ENCODE results near the gene ADAM10.
"Not testable (repeated sequence)": the region's sequence is repeated elsewhere in the genome, so short reads cannot be mapped to it uniquely, and the experiment has no call there.

Gene ADAM10

DNA sequence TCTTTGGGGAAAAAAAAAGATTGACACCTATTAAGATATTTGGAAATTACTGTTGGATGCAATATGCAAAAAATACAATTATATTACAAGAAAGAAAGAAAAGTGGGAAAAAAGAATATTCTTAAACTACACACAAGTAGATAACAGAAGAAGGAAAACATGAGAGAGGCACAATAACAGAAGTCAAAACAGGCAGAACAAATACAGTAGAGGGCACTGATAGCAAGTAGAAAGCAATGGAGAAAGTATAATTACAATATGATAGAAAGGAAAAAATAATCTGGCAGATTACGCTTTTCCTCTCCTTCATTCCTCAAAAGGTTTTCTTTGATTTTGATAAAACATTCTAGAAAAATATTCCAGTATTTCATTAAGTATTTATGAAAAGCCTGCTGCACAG is 72.1 kb downstream of the ADAM10 start:
- no peak for DNase-seq (ENCODE audit: low read depth in 3 of 3, low spot score in 1 of 3)

DNA sequence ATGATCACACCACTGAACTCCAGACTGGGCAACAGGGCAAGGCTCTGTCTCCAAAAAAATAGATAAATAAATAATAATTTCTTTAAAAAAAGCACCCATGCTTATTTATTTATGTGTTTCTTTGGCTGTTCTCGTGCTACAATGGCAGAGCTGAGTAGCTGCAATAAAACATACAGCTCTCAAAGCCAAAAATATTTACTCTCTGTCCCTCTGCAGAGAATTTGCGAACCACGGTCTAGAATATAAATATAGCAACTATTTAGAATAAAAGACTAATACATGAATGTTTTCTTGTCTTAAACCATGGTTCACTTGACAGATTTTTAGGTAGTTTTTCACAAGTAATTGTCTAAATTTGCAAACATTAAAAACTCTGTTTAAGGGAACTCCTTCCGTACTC is 72.7 kb downstream of the ADAM10 start:
- DNase-seq (ENCODE audit: low read depth in 3 of 3, low spot score in 1 of 3) = no peak

- no peak for DNase-seq (ENCODE audit: low read depth in 3 of 3, low spot score in 1 of 3)
Observed at GRCh38 chr15:58671186-58671585, 78.3 kb downstream of the ADAM10 start.

DNA sequence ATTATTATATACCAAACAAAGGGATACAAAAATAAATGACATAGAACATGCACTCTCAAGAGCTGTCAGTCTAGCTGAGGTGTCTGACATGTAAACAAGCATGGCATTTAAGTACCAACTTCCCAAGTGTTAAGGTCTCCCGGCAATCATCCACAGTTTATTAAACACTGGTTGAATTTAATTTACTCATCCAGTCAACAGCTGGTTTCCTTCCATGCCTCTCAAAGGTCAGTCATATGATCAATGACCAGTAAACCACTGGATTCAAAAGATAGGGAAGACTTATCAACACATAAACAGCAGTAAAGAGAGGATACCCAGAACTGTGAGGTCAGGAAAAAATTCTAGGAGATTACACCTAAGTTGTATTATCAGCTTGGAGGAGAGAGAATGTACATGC is 80.4 kb downstream of the ADAM10 start:
- no peak for DNase-seq (ENCODE audit: low read depth in 3 of 3, low spot score in 1 of 3)

DNA sequence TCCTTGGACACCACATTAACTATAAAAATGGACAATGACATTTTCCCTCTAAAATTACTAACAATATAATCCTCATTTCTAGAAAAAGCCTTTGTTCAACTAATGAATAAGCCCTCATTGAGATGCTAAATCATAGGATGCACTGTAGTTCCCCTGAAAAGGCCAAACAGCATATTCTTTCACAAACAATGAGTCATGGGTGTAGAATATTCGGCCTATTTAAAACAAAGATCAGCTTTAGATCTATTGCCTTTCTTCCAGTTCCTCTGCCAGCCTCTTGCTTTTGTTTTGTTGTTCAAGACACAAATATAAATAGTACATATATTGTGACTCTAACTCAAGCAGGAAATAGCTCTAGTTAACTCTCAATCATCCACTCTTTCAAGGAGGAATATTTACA is 82.5 kb downstream of the ADAM10 start:
- no peak for DNase-seq (ENCODE audit: low read depth in 3 of 3, low spot score in 1 of 3)

- no peak for DNase-seq (ENCODE audit: low read depth in 3 of 3, low spot score in 1 of 3)
Observed at GRCh38 chr15:58665672-58666071, 83.8 kb downstream of the ADAM10 start.

GRCh38 chr15:58650102-58650501 is 99.4 kb downstream of the ADAM10 start:
- DNase-seq (ENCODE audit: low read depth in 3 of 3, low spot score in 1 of 3) = no peak

- no peak for DNase-seq (ENCODE audit: low read depth in 3 of 3, low spot score in 1 of 3)
Observed at GRCh38 chr15:58649175-58649574, 100.3 kb downstream of the ADAM10 start.

DNA sequence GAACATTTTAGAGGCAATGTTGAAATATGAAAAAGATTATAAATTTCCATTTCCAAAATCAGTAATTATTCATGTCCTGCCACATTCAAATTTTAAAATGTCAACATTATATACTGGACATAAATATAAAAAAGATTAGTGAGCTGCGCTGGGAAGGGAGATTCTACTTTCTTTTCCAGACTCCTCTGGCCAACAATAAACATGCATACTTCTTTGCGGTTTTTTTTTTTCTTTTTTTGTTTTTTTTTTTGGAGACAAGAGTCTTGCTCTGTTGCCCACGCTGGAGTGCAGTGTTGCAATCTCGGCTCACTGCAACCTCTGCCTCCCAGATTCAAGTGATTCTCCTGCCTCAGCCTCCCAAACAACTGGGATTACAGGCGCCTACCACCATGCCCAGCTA is 105.5 kb downstream of the ADAM10 start:
- DNase-seq (ENCODE audit: low read depth in 3 of 3, low spot score in 1 of 3) = no peak

- no peak for DNase-seq (ENCODE audit: low read depth in 3 of 3, low spot score in 1 of 3)
Observed at GRCh38 chr15:58641660-58642059, 107.8 kb downstream of the ADAM10 start.

GRCh38 chr15:58639992-58640391 is 109.5 kb downstream of the ADAM10 start:
- no peak for DNase-seq (ENCODE audit: low read depth in 3 of 3, low spot score in 1 of 3)

DNA sequence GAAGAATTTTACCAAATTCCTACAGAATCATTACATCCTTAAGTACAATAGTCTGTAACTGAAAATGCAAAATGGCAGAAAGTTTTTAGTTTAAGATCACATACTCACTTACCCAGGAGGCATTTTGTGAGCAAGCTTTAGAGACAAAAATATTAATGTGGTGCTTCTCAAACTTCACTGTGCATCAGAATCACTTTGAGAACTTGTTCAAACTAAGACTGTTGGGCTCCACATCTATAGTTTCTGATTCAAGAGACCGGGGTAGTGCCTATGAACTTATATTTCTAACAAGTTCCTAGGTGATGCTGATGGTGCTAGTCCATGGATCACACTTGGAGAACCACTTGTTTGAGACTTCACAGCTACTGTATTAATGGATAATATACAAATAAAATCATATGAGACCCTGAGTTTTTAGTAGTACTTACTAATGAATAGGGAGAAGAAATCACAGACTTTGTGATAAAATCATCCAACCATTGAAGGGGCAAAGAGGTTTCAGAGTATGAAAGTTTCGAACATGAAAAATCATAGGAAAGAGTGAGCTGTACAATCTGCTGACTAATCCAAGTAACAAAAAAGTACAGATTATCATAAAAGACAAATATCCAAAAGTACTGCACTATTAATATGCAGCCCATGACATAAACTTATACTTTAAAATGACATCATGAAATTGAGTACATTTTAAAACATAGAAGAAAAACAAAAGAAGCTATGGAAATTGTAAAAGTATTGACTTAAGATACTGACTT is 110.3 kb downstream of the ADAM10 start:
- DNase-seq (ENCODE audit: low read depth in 3 of 3, low spot score in 1 of 3) = no peak

GRCh38 chr15:58632789-58633188 is 116.7 kb downstream of the ADAM10 start:
- DNase-seq (ENCODE audit: low read depth in 3 of 3, low spot score in 1 of 3) = no peak

- DNase-seq (ENCODE audit: low read depth in 3 of 3, low spot score in 1 of 3) = no peak
Observed at GRCh38 chr15:58631319-58631718, 118.2 kb downstream of the ADAM10 start.

DNA sequence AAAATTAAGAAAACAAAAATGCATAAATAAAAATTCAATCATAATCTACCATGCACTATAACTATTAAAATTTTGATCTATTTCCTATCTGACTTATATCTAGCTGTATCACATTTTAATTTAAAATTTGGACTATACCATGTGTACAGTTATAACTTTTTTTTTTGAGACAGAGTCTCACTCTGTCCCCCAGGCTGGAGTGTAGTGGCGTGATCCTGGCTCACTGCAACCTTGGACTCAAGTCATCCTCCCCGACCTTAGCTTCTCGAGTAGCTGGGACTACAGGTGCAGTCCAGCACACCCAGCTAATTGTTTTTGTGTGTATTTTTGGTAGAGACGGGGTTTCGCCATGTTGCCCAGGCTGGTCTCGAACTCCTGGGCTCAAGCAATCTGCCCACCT is 119.9 kb downstream of the ADAM10 start:
- DNase-seq (ENCODE audit: low read depth in 3 of 3, low spot score in 1 of 3) = no peak

GRCh38 chr15:58628206-58628947 is 121.1 kb downstream of the ADAM10 start:
- no peak for DNase-seq (ENCODE audit: low read depth in 3 of 3, low spot score in 1 of 3)

- no peak for DNase-seq (ENCODE audit: low read depth in 3 of 3, low spot score in 1 of 3)
Observed at GRCh38 chr15:58627701-58628100, 121.8 kb downstream of the ADAM10 start.

GRCh38 chr15:58627046-58627445 is 122.5 kb downstream of the ADAM10 start:
- no peak for DNase-seq (ENCODE audit: low read depth in 3 of 3, low spot score in 1 of 3)

DNA sequence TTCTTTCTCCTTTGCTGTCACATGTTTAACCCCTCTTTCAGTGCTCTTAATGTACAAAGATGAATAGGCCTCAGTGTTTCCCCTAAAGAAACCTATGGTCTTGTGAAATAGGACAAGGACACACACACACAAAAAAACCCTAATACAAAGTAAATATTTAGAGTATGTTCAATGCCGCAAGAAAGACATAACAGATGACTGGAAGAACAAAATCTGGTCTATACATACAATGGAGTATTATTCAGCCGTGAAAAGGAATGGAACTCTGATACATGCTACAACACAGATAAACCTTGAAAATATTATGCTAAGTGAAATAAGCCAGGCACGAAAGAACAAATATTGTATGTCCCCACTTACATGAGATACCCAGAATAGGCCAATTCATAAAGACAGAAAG is 123.1 kb downstream of the ADAM10 start:
- DNase-seq (ENCODE audit: low read depth in 3 of 3, low spot score in 1 of 3) = no peak

- DNase-seq (ENCODE audit: low read depth in 3 of 3, low spot score in 1 of 3) = no peak
Observed at GRCh38 chr15:58622877-58623276, 126.6 kb downstream of the ADAM10 start.

DNA sequence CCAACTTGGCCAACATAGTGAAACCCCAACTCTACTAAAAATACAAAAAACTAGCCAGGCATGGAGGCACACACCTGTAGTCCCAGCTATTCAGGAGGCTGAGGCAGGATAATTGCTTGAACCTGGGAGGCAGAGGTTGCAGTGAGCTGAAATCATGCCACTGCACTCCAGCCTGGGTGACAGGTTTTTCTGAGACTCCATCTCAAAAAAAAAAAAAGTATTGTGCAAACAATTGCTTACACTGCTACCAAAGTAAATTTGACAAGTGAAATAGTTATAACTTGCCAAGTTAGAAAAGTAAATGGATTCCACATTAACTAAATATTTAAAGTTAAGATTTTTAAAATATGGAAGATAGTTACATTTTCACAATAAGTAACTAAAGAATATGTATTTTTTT is 129.2 kb downstream of the ADAM10 start:
- DNase-seq (ENCODE audit: low read depth in 3 of 3, low spot score in 1 of 3) = not testable (repeated sequence)

GRCh38 chr15:58616171-58616570 is 133.3 kb downstream of the ADAM10 start:
- DNase-seq (ENCODE audit: low read depth in 3 of 3, low spot score in 1 of 3) = no peak

All from stimulated activated CD4-positive, alpha-beta T cell treated with anti-CD3 and anti-CD28 coated beads, TNF-alpha, amount 100 ng/mL, for 1 hour (primary cell).